Endothelial cell (in vitro differentiated cells): Measurements from ENCODE around the gene PLD1. TPM values are rescaled to one million over a fixed set of nuclear protein-coding genes. Genes with fewer than 3 reads are reported as not detected.

Experiments used
- DNase-seq: peaks from one replicate; pipeline ENCODE4 v3.0.0; 2021; ENCODE audit warnings: low spot score
- H3K27ac Mint-ChIP-seq: one replicate; pipeline ENCODE4 v1.8.0; 2021; ENCODE audit warnings: mixed read lengths, inconsistent platforms; ENCODE audit not compliant: unreplicated experiment
- H3K27me3 Mint-ChIP-seq: one replicate; pipeline ENCODE4 v1.8.0; 2021; ENCODE audit warnings: mild to moderate bottlenecking, moderate library complexity, mixed read lengths, inconsistent platforms; ENCODE audit not compliant: unreplicated experiment
- H3K36me3 Mint-ChIP-seq: one replicate; pipeline ENCODE4 v1.8.0; 2021; ENCODE audit warnings: mild to moderate bottlenecking, low read depth, mixed read lengths, inconsistent platforms; ENCODE audit not compliant: unreplicated experiment
- H3K4me1 Mint-ChIP-seq: one replicate; pipeline ENCODE4 v1.8.0; 2021; ENCODE audit warnings: mild to moderate bottlenecking, mixed read lengths, inconsistent platforms; ENCODE audit not compliant: unreplicated experiment
- H3K4me3 Mint-ChIP-seq: one replicate; pipeline ENCODE4 v1.8.0; 2021; ENCODE audit warnings: mild to moderate bottlenecking, mixed read lengths, inconsistent platforms; ENCODE audit not compliant: unreplicated experiment
- H3K9me3 Mint-ChIP-seq: one replicate; pipeline ENCODE4 v1.8.0; 2021; ENCODE audit warnings: mixed read lengths, inconsistent platforms; ENCODE audit not compliant: unreplicated experiment
- CTCF ChIP-seq: fragments of 200-600 bp; sonication (generic); IDR thresholded peaks from one replicate; pipeline ENCODE4 v1.5.0; 2021; ENCODE audit warnings: antibody characterized with exemption; ENCODE audit not compliant: unreplicated experiment
- total RNA-seq: library from RNA; stranded (reverse); fragmentation: NEBNext Ultra II Directional; extraction: Animal tissue kit (Norgen Biotek cat#: 25700); gene quantifications from one replicate; pipeline ENCODE4 v1.2.1, GENCODE V29; 2021; ENCODE audit not compliant: unreplicated experiment

The PLD1 gene
- total RNA-seq, 1 donor from 2014 or later: 61.5 TPM

- Mint-ChIP-seq H3K36me3 (no peaks in the 10 kb centered on the region), H3K9me3 (no peaks in the 10 kb centered on the region), H3K27me3 (peaks cover under 1% of the 10 kb centered on the region), H3K27ac (peak overlapping the region; percentile 79), H3K4me1 (peaks cover 40% of the 10 kb centered on the region), H3K4me3 (no peak overlapping the region)
- no peak for TF ChIP-seq CTCF
- DNase-seq: no peak
Measured at GRCh38 chr3:171841620-171842000, 31.3 kb upstream of the PLD1 start.

- Mint-ChIP-seq H3K4me1 (peaks cover 40% of the 10 kb centered on the region), H3K27ac (peak overlapping the region; percentile 79), H3K36me3 (no peaks in the 10 kb centered on the region), H3K27me3 (no peaks in the 10 kb centered on the region), H3K4me3 (no peak overlapping the region), H3K9me3 (no peaks in the 10 kb centered on the region)
- no peak for DNase-seq
- TF ChIP-seq CTCF: no peak
Measured at GRCh38 chr3:171840811-171841619, 30.7 kb upstream of the PLD1 start.

GRCh38 chr3:171840445-171840810, 30.1 kb upstream of the PLD1 start:
- H3K4me1 Mint-ChIP-seq: peaks cover 40% of the 10 kb centered on the region
- no peak for DNase-seq
- no peaks in the 10 kb centered on the region for H3K9me3 Mint-ChIP-seq
- no peaks in the 10 kb centered on the region for H3K36me3 Mint-ChIP-seq
- H3K27me3 Mint-ChIP-seq: no peaks in the 10 kb centered on the region
- no peak overlapping the region for H3K4me3 Mint-ChIP-seq
- no peak for TF ChIP-seq CTCF
- H3K27ac Mint-ChIP-seq: peak overlapping the region; percentile 1

GRCh38 chr3:171839270-171839669, 29.0 kb upstream of the PLD1 start:
- H3K36me3 Mint-ChIP-seq: no peaks in the 10 kb centered on the region
- H3K27ac Mint-ChIP-seq: no peak overlapping the region
- H3K9me3 Mint-ChIP-seq: no peaks in the 10 kb centered on the region
- DNase-seq: no peak
- no peak for TF ChIP-seq CTCF
- no peaks in the 10 kb centered on the region for H3K27me3 Mint-ChIP-seq
- H3K4me3 Mint-ChIP-seq: no peak overlapping the region
- peaks cover 46% of the 10 kb centered on the region for H3K4me1 Mint-ChIP-seq

- Mint-ChIP-seq H3K4me3 (no peak overlapping the region), H3K4me1 (peaks cover 49% of the 10 kb centered on the region), H3K27ac (peak overlapping the region; percentile 81), H3K9me3 (no peaks in the 10 kb centered on the region), H3K27me3 (no peaks in the 10 kb centered on the region), H3K36me3 (no peaks in the 10 kb centered on the region)
- TF ChIP-seq CTCF: no peak
- DNase-seq: peak; percentile 18
Measured at GRCh38 chr3:171838218-171838720, 28.0 kb upstream of the PLD1 start.
